GM21390 (cell line): ENCODE data around the gene HIP1.
"Not testable (repeated sequence)": the region's sequence is repeated elsewhere in the genome, so short reads cannot be mapped to it uniquely, and the experiment has no call there.

ENCODE experiments used
- ATAC-seq: cut with Tn5 transposase; IDR thresholded peaks from one replicate; pipeline ENCODE4 v1.9.1; 2021; ENCODE audit not compliant: unreplicated experiment

Gene HIP1

DNA sequence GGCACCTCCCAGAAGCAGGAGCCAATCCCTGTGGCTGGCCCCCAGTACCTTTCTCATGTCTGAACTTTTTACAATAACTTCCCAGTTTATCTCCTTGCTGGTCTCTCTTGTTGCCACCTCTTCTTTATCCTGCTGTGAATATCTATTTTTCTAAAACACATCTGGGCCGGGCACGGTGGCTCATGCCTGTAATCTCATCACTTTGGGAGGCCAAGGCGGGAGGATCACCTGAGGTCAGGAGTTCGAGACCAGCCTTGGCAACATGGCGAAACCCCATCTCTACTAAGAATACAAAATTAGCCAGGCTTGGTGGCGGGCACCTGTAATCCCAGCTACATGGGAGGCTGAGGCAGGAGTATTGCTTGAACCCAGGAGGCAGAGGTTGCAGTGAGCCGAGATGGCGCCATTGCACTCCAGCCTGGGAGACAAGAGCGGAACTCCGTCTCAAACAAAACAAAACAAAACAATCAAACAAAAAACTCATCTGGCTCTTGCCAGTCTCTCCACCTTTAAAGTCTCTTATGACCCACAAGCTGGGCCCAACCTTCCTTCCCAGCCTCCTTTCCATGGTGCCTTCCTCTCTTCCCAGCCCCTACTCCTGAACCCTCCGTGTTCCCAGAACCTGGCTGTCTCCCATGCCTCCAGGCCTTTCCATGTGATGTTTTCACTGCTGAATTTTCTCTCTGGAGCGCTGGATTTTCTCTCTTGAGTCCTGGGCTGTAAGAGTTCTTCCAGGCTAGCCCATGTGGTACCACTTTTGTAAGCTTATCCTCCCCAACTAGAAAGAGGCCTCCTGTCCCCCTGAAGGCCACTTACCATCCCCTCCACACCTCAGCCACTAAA, 51.3 kb downstream of the HIP1 start:
- ATAC-seq: no peak

DNA sequence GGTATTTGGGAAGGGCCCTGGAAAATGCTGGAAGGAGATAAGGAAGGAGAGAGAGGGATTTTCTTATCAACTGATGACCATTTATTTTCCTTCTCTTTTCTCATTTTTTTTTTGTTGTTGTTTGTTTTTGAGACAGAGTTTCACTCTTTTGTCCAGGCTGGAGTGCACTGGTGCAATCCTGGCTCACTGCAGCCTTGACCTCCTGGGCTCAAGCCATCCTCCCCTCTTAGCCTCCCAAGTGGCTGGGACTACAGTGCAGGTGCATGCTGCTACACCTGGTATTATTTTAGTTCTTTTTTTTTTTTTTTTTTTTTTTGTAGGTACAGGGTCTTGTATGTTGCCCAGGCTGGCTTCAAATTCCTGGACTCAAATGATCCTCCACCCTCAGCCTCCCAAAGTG, 52.2 kb downstream of the HIP1 start:
- no peak for ATAC-seq

DNA sequence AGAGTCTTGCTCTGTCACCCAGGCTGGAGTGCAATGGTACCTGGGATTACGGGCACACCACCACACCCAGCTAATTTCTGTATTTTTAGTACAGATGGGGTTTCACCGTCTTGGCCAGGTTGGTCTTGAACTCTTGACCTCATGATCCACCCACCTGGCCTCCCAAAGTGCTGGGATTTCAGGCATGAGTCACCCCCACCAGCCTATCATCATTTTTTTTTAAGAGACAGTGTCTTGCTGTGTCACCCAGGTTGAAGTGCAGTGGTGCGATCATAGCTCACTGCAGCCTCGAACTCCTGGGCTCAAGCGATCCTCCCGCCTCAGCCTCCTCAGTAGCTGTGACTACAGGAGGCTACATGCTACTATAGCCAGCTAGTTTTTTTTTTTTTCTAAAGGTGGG, 56.7 kb downstream of the HIP1 start:
- not testable (repeated sequence) for ATAC-seq

DNA sequence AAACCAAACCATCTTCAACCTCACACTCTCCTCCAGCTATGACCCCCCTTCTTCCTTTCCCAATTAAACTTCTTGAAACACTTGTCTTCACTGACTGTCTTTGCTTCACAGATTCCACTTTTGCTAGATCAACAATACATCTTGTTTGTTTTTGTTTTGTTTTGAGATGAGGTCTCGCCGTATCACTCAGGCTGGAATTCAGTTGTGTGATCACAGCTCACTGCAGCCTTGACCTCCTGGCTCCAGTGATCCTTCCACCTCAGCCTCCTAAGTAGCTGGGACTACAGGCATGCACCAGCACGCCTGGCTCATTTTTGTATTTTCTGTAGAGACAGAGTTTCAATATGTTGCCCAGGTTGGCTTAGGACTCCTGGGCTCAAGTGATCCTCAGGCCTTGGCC, 59.7 kb downstream of the HIP1 start:
- no peak for ATAC-seq

DNA sequence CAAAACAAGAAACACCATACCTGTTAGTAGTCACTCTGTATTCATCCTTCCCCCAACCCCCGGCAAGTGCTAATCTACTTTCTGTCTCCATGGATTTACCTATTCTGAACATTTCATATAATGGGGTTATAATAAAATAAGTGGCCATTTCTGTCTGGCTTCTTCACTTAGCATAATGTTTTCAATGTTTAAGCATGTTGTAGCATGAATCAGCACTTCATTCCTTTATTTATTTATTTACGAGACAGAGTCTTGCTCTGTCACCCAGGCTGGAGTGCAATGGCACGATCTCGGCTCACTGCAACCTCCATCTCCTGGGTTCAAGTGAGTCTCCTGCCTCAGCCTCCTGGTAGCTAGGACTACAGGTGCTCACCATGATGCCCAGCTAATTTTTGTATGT, 69.2 kb downstream of the HIP1 start:
- no peak for ATAC-seq

DNA sequence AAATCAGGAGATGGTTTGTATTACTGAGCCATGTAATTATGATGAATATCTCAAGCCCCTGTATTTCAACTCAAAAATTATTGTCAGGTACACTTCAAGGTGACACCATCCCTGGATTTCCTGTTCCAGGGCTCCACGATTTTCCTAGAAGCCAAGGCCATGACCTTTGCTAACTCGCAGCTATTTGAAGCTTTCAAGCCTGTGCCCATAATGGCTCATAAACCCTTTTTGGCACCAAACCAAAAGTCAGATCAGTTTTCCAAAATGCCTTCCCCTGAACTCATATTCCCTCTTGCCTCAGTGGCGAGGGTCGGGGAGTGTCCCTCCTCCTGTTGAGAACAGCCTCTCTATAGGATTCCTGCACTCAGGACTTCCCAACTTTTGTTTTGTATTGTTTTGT, 70.8 kb downstream of the HIP1 start:
- ATAC-seq: no peak

DNA sequence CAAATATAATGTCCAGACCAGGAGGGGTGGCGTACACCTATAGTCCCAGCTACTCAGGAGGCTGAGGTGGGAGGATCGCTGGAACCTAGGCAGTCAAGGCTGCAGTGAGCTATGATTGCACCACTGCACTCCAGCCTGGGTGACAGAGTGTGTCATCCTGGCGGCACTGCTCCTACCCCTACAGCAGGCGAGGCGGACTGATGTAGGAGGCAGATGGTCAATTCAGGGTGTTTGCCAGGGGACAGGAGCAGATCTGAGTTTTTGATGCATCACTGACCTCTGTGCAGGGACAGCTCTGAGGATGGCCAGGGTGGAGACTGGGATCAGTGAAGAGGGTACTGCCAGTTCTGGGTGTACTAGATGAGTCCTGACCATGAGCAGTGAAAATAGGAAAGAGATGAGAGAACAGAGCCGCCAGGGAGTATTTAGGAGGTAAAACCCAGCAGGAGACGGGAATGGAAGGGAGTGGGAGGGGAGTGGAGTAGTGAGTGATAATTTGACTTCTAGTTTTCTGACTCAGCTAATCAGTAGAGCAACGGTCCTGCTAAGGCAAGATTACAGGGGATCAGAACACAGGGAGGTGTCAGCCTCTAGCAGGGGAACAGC, 75.3 kb downstream of the HIP1 start:
- peak; percentile 51 for ATAC-seq

DNA sequence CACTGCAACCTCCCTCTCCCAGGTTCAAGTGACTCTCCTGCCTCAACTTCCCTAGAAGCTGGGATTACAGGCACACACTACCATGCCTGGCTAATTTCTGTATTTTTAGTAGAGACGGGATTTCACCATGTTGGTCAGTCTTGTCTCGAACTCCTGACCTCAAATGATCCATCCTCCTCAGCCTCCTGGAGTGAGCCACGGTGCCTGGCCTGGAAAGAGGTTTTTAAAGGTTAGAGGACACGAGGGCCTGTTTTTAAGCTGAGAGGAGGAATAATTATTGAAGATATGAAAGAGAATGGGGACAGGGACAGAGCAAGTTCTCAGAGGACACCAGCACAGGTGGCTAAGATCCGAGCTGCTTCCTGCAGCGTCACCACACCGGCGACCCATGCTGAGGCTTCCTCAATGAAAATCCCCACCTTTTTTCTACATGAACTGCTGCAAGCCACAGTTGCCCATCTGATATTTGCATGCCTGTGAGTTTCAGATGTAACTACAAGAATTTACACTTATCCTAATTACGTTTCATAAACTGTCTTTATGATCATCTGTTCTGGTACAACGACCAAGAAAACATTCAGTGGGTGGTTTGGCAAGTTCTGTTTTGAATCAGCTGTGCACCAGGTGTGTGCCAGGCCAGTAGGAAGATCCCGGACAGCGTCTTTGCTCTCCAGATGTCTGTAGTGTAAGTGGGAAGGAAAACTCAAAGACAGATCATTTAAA, 76.0 kb downstream of the HIP1 start:
- ATAC-seq: peak; percentile 90

DNA sequence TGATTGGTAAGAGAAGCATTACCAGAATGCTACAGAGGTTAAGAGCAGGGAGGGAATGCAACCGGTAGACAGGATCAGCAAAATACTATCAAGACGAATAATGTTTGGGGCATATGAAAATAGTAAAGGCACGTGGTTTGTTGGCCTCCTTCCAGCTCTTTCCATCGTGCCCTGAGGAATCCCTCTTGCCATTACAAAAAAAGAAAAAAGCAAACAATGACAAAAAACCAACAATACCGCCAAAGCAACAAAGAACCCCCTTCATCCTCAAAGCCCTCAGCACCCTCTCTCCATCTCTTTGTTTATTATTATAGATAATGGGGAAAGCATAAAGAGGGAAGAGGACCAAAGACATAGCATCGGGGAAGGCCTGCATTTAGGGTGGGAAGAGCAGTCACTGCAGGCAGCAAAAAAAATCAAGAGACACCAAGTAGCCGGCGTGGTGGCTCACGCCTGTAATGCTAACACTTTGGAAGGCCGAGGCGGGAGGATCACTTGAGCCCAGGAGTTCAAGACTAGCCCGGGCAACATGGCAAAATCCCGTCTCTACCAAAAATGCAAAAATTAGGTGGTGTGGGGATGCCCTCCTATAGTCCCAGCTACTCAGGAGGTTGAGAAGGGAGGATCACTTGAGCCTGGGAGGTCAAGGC, 78.0 kb downstream of the HIP1 start:
- ATAC-seq: no peak

DNA sequence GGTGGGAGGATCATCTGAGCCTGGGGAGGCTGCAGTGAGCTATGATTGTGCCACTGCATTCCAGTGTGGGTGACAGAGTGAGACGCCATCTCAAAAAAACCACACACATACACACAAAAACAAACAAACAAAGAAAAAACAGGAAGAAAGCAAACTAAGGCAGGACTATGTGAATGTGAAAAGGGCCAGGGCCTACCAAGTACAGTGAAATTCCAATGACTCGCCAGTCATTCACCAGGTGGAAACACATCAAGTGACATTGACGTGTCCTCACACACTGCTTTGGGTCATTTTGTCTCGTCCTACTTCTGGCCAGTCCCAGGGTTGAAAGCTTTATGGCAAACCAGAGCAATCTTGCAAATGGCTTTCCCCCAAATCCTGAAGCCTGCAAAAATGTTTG, 79.9 kb downstream of the HIP1 start:
- no peak for ATAC-seq

DNA sequence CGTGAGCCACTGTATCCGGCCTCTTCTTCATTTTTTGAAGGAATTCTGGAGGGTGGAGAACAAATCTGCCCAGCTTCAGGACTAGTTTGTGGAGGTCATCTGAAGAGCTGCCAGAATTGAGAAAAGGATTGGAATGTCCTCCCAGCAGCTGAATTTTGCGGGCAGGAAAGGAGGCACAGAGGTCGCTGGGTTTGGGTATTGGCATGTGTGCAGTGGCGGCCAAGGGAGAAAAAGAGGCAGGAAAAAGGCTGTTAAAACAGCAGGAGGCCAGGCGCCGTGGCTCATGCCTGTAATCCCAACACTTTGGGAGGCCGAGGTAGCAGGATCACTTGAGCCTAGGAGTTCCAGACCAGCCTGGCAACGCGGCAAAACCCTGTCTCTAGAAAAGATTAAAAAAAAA, 80.4 kb downstream of the HIP1 start:
- no peak for ATAC-seq

DNA sequence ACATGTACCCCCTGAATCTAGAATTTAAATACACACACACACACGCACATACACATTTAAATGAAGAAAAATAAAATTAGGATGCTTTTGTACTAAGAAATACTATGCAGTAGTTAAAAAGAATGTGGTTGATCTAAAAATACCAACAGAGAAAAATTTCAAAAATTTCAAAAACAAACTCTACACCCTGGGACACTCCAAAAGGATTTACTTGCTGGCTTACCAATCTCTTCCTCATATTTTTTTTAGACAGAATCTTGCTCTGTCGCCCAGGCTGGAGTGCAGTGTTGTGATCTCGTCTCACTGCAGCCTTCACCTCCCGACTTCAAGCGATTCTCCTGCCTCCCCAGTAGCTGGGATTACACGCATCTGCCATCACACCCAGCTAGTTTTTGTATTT, 80.9 kb downstream of the HIP1 start:
- no peak for ATAC-seq

DNA sequence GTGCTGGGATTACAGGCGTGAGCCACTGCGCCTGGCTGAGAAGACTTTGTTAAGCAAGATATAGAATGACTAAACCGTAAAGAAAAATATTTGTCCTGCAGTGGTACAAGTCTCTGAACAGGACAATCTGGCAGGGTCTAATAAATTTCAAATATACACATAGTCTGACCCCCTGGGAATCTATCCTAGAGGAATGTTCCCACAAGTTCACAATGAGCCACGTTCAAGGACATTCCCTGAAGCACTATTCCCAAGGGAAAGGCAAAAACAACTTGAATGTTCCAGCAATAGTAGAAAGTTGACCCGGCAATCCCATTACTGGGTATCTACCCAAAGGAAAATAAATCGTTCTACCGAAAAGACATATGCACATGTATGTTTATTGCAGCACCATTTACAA, 82.0 kb downstream of the HIP1 start:
- no peak for ATAC-seq

DNA sequence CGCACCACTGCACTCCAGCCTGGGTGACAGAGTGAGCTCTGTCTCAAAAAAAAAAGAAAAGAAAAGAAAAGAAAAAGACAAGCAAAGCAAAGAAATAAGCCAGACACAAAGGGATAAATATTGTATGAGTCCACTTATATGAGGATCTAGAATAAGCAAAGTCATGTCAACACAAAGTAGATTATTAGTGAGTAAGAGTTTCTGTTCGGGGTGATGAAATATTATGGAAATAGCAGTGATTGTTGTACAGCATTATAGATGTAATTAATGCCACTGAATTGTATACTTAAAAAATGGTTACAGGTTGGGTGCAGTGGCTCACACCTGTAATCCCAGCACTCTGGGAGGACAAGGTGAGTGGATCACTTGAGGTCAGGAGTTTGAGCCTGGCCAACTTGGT, 83.2 kb downstream of the HIP1 start:
- ATAC-seq: no peak

DNA sequence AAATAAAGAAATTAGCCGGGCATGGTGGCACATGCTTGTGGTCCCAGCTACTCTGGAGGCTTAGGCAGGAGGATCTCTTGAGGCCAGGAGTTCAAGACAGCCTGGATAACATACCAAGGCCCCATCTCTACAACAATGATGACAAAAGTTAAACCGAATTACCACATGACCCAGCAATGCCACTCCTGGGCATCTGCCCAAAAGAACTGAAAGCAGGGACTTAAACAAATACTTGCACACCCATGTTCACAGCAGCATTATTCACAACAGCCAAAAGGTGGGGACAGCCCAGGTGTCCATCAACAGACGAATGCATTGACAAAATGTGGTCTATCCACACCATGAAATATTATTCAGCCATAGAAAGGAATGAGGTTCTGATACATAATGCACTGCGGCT, 83.9 kb downstream of the HIP1 start:
- ATAC-seq: no peak

DNA sequence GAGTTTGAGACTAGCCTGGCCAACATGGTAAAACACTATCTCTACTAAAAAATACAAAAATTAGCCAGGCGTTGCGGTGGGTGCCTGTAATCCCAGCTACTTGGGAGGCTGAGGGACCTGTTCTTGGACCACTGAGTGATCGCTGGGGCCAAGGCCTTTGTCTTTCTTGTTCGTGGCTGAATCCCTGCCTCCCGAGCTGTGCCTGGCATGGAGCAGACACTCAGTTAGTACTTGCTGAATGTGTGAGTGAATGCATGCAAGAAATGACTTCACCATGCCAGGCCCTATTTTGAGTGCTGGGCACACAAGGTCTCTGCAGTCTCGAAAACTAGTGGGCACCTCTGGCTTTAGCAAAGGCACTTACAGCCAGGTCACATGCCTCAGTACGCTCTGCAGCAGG, 85.1 kb downstream of the HIP1 start:
- no peak for ATAC-seq

DNA sequence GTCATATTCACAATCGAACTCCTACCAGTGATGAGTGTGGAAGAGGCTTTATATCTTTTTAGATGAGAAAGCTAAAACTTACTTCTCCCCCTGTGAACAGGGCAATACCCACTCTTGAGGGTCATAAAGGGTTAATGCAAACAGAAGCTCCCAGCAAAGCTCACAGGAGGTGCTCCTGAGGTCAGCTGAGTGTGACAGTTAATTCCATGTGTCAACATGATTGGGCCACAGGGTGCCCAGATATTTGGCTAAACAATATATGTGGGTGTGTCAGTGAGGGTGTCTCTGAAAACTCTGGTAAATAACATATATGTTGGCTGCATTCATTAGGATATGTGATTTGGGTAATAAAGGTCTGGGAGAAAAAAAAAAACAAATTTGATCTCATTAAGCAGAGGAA, 86.0 kb downstream of the HIP1 start:
- ATAC-seq: no peak

DNA sequence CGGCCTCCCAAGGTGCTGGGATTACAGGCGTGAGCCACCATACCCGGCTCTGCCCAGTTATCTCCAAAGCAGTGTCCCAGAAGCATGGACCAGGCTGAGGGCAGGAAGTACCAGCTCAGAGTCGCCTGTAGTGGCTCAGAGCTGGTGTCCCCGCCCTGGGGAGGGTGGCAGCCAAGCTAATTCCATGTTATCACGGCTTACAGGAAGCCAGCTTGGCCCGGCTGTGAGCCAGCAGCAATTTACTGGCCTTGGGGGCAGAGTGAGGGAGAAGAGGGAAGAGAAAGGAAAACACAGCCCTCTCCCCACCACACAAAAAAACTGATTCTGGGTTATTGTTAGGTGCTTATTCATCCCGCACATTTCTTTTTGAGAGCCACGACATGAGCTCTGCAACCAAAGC, 88.1 kb downstream of the HIP1 start:
- no peak for ATAC-seq

DNA sequence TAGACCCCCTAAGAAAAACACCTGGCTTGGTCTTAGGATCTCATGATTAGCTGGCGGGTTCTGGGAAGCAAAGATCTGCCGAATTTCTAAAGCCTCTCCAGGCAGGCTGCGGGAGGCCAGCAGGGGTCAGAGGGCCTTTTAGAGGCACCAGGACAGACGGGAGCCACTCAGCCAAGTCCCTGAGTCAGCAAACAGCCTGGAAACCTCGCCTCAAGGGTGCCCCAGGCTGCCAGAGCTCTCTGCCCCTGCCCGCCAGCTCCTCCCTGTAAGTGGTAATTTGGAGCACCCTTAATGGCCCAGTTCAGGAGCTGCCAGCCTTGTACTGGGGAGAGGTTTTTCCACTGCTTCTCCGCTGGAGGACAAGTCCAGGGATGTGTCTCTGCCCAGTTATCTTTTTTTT, 88.7 kb downstream of the HIP1 start:
- ATAC-seq: no peak

DNA sequence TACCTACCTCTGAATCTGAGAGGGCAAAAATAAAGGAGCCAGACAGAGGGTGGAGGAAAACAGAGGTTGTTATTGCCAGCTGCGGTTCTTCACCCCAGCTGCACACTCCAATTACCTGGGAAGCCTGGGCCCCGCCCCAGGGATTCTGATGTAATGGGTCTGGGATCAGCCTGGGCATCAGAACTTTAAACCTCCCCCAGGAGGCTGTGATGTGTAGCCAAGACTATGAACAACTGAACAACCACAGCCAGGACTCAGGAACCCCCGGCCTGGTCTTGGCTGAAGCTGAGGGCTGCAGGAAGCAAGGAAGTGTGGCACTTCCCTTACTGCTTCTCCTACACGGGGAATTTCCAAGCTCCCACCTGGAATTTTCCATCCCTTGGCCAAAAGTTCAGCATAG, 89.3 kb downstream of the HIP1 start:
- ATAC-seq: no peak

DNA sequence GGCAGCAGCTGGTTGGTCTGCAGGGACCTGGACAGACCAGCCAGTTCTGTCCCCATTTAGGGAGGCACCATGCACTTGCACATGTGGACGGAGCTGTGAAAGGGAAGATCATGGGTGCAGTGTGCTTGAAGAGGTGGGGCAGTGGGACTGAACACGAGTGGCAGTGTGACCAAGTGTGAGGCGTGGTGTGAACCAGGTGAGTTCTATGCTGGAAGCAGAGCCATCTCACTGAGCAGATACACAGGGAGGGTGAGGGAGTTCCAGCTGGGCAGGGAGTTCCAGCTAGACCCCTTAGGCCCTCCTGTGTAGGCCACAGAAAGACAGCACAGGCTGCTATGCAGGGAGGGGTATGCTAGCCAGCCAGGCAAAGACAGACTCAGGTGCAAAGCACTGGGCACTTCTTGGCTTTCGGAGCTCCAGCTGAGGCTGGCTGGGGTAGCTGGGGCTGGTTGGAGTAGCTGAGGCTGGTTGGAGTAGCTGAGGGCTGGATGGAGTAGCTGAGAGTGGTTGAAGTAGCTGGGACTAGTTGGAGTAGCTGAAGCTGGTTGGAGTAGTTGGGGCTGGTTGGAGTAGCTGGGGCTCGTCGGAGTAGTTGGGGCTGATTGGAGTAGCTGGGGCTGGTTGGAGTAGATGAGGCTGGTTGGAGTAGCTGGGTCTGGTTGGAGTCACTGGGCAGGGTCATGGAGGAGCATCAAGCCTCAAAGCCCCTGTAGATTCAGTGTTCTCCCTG, 90.9 kb downstream of the HIP1 start:
- no peak for ATAC-seq
